CD4-positive, alpha-beta T cell treated with Interleukin-15 for 1 hour (primary cell): Measurements from ENCODE around the gene PRIMA1.

ENCODE experiments used
- DNase-seq: peaks from one replicate; pipeline ENCODE4 v3.0.0-alpha.2; 2020

The PRIMA1 gene

GRCh38 chr14:93751946-93752655, 36.2 kb downstream of the PRIMA1 start:
- DNase-seq: no peak

GRCh38 chr14:93749076-93749420, 39.2 kb downstream of the PRIMA1 start:
- no peak for DNase-seq

GRCh38 chr14:93748208-93749075, 39.8 kb downstream of the PRIMA1 start:
- DNase-seq: no peak

- DNase-seq: no peak
Observed at GRCh38 chr14:93747560-93747959, 40.7 kb downstream of the PRIMA1 start.

GRCh38 chr14:93747102-93747501, 41.2 kb downstream of the PRIMA1 start:
- DNase-seq: no peak

- DNase-seq: no peak
Observed at GRCh38 chr14:93745603-93746273, 42.5 kb downstream of the PRIMA1 start.

GRCh38 chr14:93744876-93745275, 43.4 kb downstream of the PRIMA1 start:
- no peak for DNase-seq

GRCh38 chr14:93744176-93744575, 44.1 kb downstream of the PRIMA1 start:
- no peak for DNase-seq

GRCh38 chr14:93743270-93744060, 44.8 kb downstream of the PRIMA1 start:
- no peak for DNase-seq

GRCh38 chr14:93742761-93743160, 45.5 kb downstream of the PRIMA1 start:
- no peak for DNase-seq

GRCh38 chr14:93741556-93742230, 46.6 kb downstream of the PRIMA1 start:
- DNase-seq: no peak

GRCh38 chr14:93737634-93738033, 50.7 kb downstream of the PRIMA1 start:
- DNase-seq: no peak

GRCh38 chr14:93736378-93737014, 51.8 kb downstream of the PRIMA1 start:
- DNase-seq: no peak

GRCh38 chr14:93735206-93735605, 53.1 kb downstream of the PRIMA1 start:
- no peak for DNase-seq

- DNase-seq: no peak
Observed at GRCh38 chr14:93734086-93734822, 54.0 kb downstream of the PRIMA1 start.

- no peak for DNase-seq
Observed at GRCh38 chr14:93733631-93734030, 54.7 kb downstream of the PRIMA1 start.

GRCh38 chr14:93733231-93733630, 55.1 kb downstream of the PRIMA1 start:
- DNase-seq: no peak

- no peak for DNase-seq
Observed at GRCh38 chr14:93732524-93732923, 55.8 kb downstream of the PRIMA1 start.

GRCh38 chr14:93731753-93732152, 56.5 kb downstream of the PRIMA1 start:
- no peak for DNase-seq

- DNase-seq: no peak
Observed at GRCh38 chr14:93729993-93730392, 58.3 kb downstream of the PRIMA1 start.

GRCh38 chr14:93728651-93729016, 59.7 kb downstream of the PRIMA1 start:
- no peak for DNase-seq
